Measurements from ENCODE around the gene NCS1. TPM values are rescaled to one million over a fixed set of nuclear protein-coding genes. Genes with fewer than 3 reads are reported as not detected.

NCS1 gene
- total RNA-seq, 4 donors from 2014 or later = 100 to 206 (median 122) TPM

- Histone ChIP-seq H3K4me1 (peaks cover 17 to 48% (median 46%) of the 10 kb centered on the region in 4 donors), H3K36me3 (no peaks in the 10 kb centered on the region), H3K9me3 (no peaks in the 10 kb centered on the region), H3K27me3 (no peaks in the 10 kb centered on the region), H3K4me3 (no peak overlapping the region), H3K27ac (replicated peaks in 1 of 4) (peak overlapping the region in 3 of 4 donors; percentile 34 to 83 (median 35))
- intact Hi-C loops (cut with DNase I) = loop anchor here (5.0 to 10.0 kb wide), 2 partner anchors 102 to 194 kb away; no protein-coding TSS in a partner anchor
- TF ChIP-seq POLR2AphosphoS5 (IDR thresholded peaks at IDR 0.05) (peak; percentile 46 to 55), CTCF (IDR thresholded peaks at IDR 0.05) (no peak), POLR2A (IDR thresholded peaks at IDR 0.05; ENCODE audit: low read depth) (no peak), EP300 (IDR thresholded peaks at IDR 0.05) (no peak)
- no peak for DNase-seq (ENCODE audit: extremely low spot score)
- 82% methylated on average over 5 of the region's 5 CpGs for whole genome bisulfite sequencing
These were observed 68.4 kb downstream of the NCS1 start for GRCh38 chr9:130240410-130241197.

DNA sequence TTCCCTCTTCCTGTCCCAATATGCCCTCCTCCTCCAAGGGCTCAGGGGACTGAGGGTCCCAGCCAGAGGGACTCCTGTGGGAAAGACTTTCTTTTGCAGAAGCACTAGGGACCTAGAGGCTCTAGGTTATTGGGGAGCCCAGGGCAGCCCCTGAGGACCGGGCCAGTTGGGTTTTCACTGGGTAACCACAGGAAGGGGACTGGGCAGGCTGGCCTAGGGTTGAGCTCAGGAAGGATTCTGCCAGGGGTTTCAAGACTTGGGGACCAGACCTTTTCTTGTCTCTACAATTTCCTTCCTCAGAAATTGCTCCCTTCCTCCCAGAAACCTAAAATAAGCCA, 69.0 kb downstream of the NCS1 start:
- Histone ChIP-seq H3K9me3 (no peaks in the 10 kb centered on the region), H3K4me1 (peaks cover 12 to 43% (median 41%) of the 10 kb centered on the region in 4 donors), H3K27ac (replicated peaks in 1 of 4) (peak overlapping the region in 1 of 4 donors; percentile 5), H3K27me3 (no peaks in the 10 kb centered on the region), H3K4me3 (no peak overlapping the region), H3K36me3 (no peaks in the 10 kb centered on the region)
- WGBS = 100% methylated on average over 1 of the region's 1 CpG
- intact Hi-C loops (cut with DNase I) = loop anchor here (5.0 to 10.0 kb wide), 2 partner anchors 101 to 194 kb away; no protein-coding TSS in a partner anchor
- TF ChIP-seq CTCF (IDR thresholded peaks at IDR 0.05) (no peak), POLR2A (IDR thresholded peaks at IDR 0.05; ENCODE audit: low read depth) (no peak), POLR2AphosphoS5 (IDR thresholded peaks at IDR 0.05) (no peak), EP300 (IDR thresholded peaks at IDR 0.05) (no peak)
- no peak for DNase-seq (ENCODE audit: extremely low spot score)

DNA sequence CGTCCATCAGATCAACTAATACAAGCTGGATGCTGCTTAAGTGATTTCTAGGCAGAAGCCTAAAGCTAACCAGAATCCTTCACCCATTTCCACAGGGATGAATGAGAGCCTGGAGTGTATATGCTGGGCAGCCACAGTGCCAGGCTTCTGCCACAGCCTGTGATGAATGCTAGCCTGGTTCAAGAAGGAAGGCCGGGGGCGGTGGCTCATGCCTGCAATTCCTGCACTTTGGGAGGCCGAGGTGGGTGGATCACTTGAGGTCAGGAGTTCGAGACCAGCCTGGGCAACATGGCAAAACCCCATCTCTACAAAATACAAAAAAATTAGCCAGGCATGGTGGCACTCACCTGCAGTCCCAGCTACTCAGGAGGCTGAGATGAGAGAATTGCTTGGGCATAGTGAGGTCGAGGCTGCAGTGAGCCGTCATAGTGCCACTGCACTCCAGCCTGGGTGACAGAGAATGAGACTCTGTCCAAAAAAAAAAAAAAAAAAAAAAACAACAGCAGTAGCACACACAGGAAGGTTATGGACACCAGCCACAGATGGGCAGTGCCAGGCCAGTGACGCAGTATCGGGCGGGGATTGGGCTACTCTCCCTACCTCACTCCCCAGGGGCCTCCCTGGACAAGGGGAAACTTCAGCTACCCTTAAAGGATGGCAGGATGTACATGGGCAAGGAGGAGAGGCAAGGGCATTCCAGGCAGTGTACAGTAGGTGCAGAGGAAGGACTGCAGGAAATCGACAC, 70.2 kb downstream of the NCS1 start:
- H3K36me3 ChIP-seq = no peaks in the 10 kb centered on the region
- WGBS = 79% methylated on average over 11 of the region's 11 CpGs
- H3K4me3 ChIP-seq = peak overlapping the region in 2 of 4 donors; percentile 32 to 48
- no peaks in the 10 kb centered on the region for H3K9me3 ChIP-seq
- DNase-seq (ENCODE audit: extremely low spot score) = no peak
- TF ChIP-seq EP300 (IDR thresholded peaks at IDR 0.05) = no peak
- no peak for TF ChIP-seq CTCF (IDR thresholded peaks at IDR 0.05)
- no peak for TF ChIP-seq POLR2A (IDR thresholded peaks at IDR 0.05; ENCODE audit: low read depth)
- TF ChIP-seq POLR2AphosphoS5 (IDR thresholded peaks at IDR 0.05) = no peak
- peaks cover 7 to 30% (median 28%) of the 10 kb centered on the region in 4 donors for H3K4me1 ChIP-seq
- no peak overlapping the region for H3K27ac ChIP-seq (replicated peaks in 1 of 4)
- intact Hi-C loops (cut with DNase I) = loop anchor here (5.0 to 10.0 kb wide), 2 partner anchors 100 to 192 kb away; no protein-coding TSS in a partner anchor
- no peaks in the 10 kb centered on the region for H3K27me3 ChIP-seq

DNA sequence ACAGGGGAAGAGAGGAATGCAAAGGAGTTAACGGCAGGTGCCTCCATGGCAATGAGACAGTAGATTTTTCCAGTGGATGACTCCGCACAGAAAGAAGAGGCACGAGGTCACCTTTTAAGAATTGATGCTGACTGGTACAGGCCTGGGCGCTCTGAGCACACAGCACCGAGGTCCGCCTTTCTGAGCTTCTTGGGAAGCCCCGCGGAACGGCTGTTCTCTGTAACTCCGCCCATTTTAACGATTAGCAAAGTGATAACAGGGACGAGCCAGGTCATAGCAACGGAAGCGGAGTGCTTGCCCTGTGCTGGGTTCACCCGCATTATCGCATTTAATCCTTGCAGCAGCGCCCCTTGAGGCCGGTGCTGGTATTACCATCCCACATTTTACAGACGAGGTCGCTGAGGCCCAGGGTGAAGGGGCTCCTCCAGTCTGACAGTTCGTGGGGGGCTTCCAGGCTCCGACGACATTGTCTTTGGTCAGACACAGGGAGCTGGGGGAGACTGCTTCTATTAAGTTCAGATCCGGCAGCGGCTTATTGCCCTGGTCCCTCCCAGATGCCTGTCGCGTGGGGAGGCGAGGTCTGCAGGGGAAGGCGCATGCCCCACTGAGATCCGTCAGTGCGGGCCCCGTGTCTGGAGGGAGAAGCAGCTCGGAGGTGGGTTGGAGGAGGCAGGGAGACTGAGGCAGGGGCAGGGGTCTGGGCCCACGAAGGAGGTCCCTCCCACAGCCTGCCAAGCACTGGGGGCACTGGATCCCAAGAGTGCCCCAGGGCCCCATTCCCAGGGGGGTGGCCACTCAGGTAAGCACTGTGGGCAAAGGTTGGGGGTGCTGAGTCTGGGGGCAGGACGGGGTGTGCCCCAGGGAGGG, 71.0 kb downstream of the NCS1 start:
- intact Hi-C loops (cut with DNase I) = loop anchor here (5.0 to 10.0 kb wide), 2 partner anchors 99 to 192 kb away; no protein-coding TSS in a partner anchor
- WGBS = 23% methylated on average over 26 of the region's 35 CpGs

More for the DNA sequence above, 71.0 kb downstream of the NCS1 start:
- no peak for DNase-seq (ENCODE audit: extremely low spot score)
- H3K36me3 ChIP-seq = no peaks in the 10 kb centered on the region
- no peaks in the 10 kb centered on the region for H3K9me3 ChIP-seq
- H3K4me1 ChIP-seq = peaks cover 7 to 25% (median 22%) of the 10 kb centered on the region in 4 donors
- no peaks in the 10 kb centered on the region for H3K27me3 ChIP-seq
- TF ChIP-seq CTCF (IDR thresholded peaks at IDR 0.05) (peak; percentile 90 to 97 (median 94)), EP300 (IDR thresholded peaks at IDR 0.05) (no peak), POLR2A (IDR thresholded peaks at IDR 0.05; ENCODE audit: low read depth) (no peak), POLR2AphosphoS5 (IDR thresholded peaks at IDR 0.05) (peak in 1 of 2 donors; percentile 57)
- no peak overlapping the region for H3K27ac ChIP-seq (replicated peaks in 1 of 4)
- H3K4me3 ChIP-seq = peak overlapping the region; percentile 27 to 48 (median 32)

Measured in esophagus muscularis mucosa (tissue), 4 donors.